ENCODE results near the gene MAP3K4. TPM values are rescaled to one million over a fixed set of nuclear protein-coding genes. Genes with fewer than 3 reads are reported as not detected.

Gene MAP3K4
- total RNA-seq, 2 donors from 2014 or later: 40.7 to 43.2 TPM

DNA sequence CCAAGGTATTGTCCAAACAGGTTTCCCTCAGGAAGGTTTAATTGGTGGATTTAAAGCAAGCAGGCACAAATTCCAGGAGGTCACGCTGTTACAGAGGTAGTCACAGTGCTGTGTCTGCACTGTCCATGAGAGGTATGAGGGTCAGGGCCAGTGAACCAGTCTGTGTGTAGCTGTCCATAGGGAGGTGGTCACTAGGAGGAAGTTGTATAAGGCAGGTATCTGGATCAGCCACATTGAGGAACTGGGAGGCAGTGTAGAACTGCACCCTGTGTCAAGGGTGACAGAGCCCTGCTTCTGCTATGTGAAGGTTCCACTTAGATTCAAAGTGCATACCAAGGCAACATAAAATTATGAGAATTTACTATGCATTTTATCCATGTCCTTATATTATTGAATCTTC, 73.3 kb downstream of the MAP3K4 start:
- DNase-seq (no peak), ATAC-seq (peak; percentile 70)
- intact Hi-C loops (cut with DNase I, micrococcal nuclease): no loop called here

DNA sequence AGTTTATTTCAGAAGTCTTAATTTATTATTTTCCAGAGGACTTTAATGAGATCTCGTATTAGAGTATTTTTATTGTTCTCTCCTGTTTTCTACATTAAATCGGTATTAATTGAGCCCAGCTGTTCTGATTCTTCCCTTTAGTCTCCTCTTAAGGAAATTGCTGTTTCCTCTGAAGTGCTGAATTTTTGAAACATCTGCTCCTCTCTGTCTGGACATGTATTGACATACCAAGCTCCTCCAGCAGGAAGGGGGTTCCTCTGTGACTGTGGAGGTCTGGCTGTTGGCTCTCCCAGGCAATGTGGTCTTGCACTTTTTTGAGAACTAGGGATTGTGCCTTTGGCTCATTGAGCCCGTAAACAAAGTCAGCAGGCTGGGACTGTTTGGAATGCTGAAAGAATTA, 74.9 kb downstream of the MAP3K4 start:
- intact Hi-C loops (cut with DNase I, micrococcal nuclease): no loop called here
- DNase-seq: no peak
- no peak for ATAC-seq

- ATAC-seq (no peak), DNase-seq (no peak)
- intact Hi-C loops (cut with DNase I, micrococcal nuclease): no loop called here
These were observed 76.2 kb downstream of the MAP3K4 start for GRCh38 chr6:161067749-161068148.

- ATAC-seq: no peak
- intact Hi-C loops (cut with DNase I, micrococcal nuclease): no loop called here
- no peak for DNase-seq
These were observed 76.8 kb downstream of the MAP3K4 start for GRCh38 chr6:161068321-161068741.

DNA sequence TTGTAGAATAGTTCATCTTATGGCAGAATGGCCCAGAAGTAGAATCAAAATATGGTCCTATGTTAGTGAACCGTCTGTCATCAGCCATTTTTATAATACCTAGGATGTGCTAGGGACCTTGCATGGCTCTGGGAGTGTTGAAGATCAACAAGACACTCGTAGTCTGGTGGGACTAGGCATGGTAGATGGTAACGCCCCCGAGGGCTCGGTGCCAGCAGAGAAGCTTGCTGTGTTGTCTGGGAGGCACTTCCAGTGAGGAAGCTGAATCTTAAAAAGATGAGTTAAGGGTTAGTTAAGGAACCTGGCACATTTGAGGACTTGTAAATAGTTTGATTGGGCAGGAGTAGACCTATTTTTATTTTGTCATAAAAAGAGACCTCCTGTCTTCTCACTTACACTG, 82.4 kb downstream of the MAP3K4 start:
- intact Hi-C loops (cut with DNase I, micrococcal nuclease): no loop called here
- no peak for DNase-seq
- ATAC-seq: no peak

DNA sequence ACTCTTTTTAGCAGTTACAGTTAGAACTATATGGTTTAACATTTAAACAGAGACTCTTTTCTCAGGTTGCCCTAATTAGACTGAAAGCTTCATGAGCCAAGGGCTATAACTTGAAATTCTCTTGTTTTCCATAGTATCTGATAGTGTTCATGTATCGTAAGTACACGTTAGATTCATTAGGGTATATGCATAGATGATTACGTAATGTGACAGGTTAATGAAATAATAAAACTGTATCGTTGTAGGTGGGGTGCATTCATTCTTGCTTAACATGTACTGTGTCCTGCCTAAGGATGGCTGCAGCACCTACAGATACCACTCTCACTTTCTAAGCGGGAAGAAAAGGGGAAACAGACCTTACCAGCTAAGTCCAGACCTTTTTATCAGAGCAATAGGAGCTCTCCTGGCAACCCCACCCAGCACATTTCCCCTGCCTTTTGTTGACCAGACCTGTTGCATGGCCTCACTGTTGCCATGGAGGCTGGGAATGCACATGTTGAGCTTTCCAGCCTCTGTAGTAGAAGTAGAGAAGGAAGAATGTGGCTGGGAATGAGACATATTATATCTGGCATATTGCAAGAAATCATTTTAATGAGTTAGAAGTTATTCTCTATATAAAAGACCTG, 83.0 kb downstream of the MAP3K4 start:
- intact Hi-C loops (cut with DNase I, micrococcal nuclease): no loop called here
- no peak for DNase-seq
- peak; percentile 40 for ATAC-seq

DNA sequence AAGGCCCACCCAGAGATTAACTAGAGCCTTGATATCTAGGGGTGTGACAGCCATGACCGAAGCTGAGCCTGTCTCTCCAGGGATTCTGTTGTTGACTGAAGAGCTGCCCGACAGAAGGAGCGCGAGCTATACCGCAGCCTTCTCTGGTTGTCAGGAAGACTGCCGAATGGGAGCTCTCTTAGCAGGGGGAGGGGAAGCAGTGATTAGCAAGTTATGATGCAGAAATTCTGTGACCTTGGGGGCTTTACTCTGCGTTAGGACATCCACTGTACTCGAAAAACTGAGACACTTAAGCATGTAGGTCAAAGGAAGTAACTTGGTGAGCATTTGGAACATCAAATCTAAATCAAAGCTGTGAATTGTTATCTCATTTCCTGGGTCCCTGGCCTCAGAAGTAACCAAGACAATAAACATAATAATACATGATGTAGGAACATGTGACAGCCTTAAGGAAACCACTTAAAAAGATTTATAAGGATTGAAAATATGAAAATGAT, 84.7 kb downstream of the MAP3K4 start:
- intact Hi-C loops (cut with DNase I, micrococcal nuclease): no loop called here
- no peak for DNase-seq
- no peak for ATAC-seq

DNA sequence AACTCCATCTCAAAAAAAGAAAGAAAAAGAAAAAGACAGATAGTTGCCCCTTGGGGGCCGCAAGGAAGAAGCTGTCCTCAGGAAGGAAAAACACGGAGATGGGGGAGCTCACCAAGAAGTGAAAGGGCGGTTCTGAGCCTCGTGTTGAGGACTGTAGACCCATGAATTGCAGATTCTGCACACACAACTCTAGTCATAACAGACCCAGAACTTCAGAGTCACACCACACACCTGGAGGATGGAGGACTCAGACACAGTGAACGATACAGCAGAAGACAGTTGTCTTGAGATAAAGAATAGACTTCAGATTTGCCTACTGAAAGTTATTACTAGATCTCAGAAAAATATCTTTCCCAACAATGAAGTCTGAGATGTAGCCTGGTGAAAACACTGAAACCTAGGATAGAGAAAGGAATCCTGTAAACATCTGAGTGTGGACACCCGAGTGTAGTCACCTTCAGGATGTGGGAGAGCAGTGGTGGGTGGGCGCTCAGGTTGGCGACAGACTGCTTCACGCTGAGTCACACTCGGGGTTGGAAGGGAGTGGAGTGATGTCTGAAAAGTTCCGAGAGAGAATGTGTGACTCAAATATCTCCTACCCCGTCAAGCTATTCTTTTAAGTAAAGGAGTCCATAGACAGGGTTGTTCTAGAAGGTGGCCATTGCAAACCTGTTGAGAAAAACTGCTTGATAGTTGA, 88.1 kb downstream of the MAP3K4 start:
- intact Hi-C loops (cut with DNase I, micrococcal nuclease): no loop called here
- ATAC-seq: no peak
- DNase-seq: no peak

GRCh38 chr6:161080263-161080970, 88.8 kb downstream of the MAP3K4 start:
- intact Hi-C loops (cut with DNase I, micrococcal nuclease): no loop called here
- no peak for DNase-seq
- no peak for ATAC-seq

GRCh38 chr6:161082215-161082614, 90.6 kb downstream of the MAP3K4 start:
- no peak for DNase-seq
- intact Hi-C loops (cut with DNase I, micrococcal nuclease): no loop called here
- no peak for ATAC-seq

- ATAC-seq (no peak), DNase-seq (no peak)
- intact Hi-C loops (cut with DNase I, micrococcal nuclease): no loop called here
These were observed 93.7 kb downstream of the MAP3K4 start for GRCh38 chr6:161085246-161085645.

GRCh38 chr6:161088676-161089328, 97.2 kb downstream of the MAP3K4 start:
- intact Hi-C loops (cut with DNase I, micrococcal nuclease): no loop called here
- ATAC-seq (no peak), DNase-seq (no peak)

DNA sequence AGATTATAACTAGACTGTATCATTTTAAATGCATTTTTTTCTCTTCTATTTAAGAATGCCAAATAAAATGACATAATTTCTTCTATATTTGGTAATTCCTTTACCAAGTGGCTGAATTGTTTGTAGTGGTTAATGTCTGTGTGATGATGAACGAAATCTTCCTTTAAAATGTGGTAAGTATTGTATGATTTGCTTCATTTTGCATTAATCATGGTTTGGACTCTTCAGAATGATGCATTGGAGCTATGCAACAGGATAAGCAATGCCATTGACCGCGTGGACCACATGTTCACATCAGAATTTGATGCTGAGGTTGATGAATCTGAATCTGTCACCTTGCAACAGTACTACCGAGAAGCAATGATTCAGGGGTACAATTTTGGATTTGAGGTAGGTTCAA, 99.6 kb downstream of the MAP3K4 start:
- no peak for ATAC-seq
- intact Hi-C loops (cut with DNase I, micrococcal nuclease): no loop called here
- no peak for DNase-seq

DNA sequence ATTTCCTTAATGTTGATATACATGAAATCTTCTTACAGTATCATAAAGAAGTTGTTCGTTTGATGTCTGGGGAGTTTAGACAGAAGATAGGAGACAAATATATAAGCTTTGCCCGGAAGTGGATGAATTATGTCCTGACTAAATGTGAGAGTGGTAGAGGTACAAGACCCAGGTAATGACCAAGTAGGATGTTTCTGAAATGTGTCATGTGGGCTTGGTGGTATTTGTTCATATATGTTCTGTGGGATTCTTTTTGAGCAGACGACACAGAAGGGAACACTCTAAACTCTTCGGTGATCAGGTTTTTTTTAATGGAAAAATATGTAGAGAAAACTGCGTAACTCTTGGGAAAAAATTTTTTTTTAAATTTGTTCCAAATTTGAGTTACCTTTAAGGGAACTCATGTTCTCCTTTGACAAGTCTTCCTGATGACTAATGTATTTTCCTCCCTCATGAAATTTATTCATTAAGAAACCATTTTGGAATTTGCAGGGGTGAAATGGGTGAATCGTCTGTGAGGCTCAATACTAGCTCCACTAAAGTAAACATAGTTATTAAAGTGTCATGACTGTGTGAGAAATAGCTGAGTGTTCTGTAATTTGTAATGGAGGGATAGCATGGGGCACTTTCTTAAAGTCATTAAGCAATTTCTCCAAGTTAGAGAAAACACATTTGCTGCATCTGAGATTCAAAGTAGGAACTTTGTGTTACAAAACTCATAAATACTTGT, 100.6 kb downstream of the MAP3K4 start:
- ATAC-seq: no peak
- no peak for DNase-seq
- intact Hi-C loops (cut with DNase I, micrococcal nuclease): no loop called here

DNA sequence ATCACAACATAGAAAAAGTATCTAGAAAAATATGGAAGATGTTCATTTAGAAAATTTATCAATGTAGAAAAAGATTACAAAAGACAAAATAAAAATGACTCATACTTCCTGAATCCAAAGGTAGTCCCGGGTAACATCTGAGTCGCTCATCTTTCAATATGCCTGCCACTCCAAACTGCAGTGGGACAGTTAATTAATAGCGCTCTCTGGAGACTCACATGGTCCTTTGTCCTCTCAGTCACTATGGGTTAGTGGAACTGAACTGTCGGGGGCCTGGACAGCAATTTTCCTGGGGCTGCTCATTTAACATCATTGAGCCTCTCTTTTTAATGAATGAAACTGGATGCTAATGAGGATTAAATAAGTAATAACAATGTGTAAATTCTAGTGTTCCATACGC, 103.4 kb downstream of the MAP3K4 start:
- DNase-seq (no peak), ATAC-seq (no peak)
- intact Hi-C loops (cut with DNase I, micrococcal nuclease): no loop called here

DNA sequence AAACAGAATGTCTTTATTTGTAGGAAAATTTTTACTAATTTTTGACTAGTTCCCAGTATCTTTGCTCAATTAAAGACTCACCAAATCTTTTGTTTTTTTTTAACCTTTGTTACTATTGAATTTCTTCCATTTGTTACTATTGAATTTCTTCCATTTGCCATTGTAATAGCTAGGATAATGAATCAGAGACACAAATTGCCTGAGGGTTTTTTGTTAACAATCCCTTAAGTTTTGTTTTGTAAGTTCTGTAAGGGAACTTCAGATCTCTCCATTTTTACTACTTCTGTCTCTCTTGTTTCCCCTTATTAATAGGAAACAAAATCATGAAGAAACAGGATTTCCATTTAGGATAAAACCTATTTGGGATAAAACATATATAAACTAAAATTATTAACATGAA, 104.3 kb downstream of the MAP3K4 start:
- DNase-seq: no peak
- ATAC-seq: no peak
- intact Hi-C loops (cut with DNase I, micrococcal nuclease): no loop called here

GRCh38 chr6:161100072-161100471, 108.5 kb downstream of the MAP3K4 start:
- intact Hi-C loops (cut with DNase I, micrococcal nuclease): no loop called here
- no peak for ATAC-seq

GRCh38 chr6:161101517-161101916, 109.9 kb downstream of the MAP3K4 start:
- no peak for ATAC-seq
- intact Hi-C loops (cut with DNase I, micrococcal nuclease): no loop called here
- DNase-seq: no peak

More at GRCh38 chr6:161100072-161100471, 108.5 kb downstream of the MAP3K4 start:
- no peak for DNase-seq

DNA sequence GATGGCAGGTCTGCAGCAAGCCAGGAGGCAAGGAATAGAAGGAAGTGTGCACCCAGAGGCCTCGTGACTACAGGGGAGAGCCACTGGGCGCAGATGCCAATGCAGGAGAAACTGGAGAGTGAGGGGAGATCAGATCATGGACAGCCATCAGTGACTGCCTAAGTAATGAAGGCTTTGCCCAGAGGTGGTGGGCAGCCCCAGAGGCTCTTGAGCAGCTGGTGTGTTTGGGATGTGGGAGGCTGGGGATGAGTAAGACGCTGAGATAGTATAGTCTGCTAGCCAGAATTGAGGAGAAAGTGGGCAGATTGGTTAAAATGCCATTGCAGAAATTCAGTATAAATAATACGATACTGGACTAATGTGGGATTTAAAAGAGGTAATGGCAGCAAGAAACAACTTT, 111.9 kb downstream of the MAP3K4 start:
- DNase-seq (no peak), ATAC-seq (no peak)
- intact Hi-C loops (cut with DNase I, micrococcal nuclease): no loop called here

Data from left colon (tissue), 2 donors.